ENCODE results near the gene ZC3H7A. TPM values are rescaled to one million over a fixed set of nuclear protein-coding genes. Genes with fewer than 3 reads are reported as not detected.

The ZC3H7A gene
- total and polyA plus RNA-seq, 10 of the 15 experiments (the other 5 are each of a cell fraction or from before 2014, with no cell fraction given) = 46.3 to 188 (median 68.6) TPM

DNA sequence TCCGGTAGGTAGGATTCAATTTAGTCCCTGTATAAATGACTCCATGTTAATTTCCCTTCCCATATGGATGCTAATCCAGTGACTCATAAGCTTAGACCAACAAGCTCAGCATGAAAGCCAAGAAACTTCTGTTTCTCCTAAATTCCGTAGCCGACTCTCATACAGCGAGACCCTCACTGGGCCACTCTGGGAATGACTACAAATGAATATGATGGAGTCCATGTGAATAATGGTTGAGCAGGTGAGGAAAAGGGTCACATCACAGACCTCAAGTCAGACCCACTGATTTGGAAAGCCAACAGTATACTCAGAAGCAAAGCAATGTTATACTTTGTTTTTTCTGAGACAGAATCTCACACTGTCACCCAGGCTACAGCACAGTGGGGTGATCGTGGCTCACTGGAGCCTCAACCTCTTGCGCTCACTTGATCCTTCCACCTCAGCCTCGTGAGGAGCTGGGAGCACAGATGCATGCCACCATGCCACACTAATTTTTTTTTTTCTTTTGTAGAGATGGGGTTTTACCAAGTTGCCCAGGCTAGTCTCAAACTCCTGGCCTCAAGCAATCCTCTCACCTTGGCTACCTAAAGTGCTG lies 39.7 kb upstream of the ZC3H7A start:
- CTCF ChIA-PET = no interaction called here
- H4K20me1 ChIP-seq (ENCODE audit: control insufficient read depth, insufficient read depth) = no peaks in the 10 kb centered on the region
- FAIRE-seq (no peak), DNase-seq (ENCODE audit: low read depth, low spot score) (no peak), ATAC-seq (peak; percentile 43)
- 99% methylated on average over 7 of the region's 7 CpGs for WGBS (ENCODE audit: insufficient coverage, insufficient replicate concordance, low lambda C conversion rate, missing lambda C conversion rate)
- H3K9ac ChIP-seq (ENCODE audit: control insufficient read depth, insufficient read depth, low read length) = no peak overlapping the region
- H3K27me3 ChIP-seq (replicated peaks in 1 of 2; ENCODE audit: control insufficient read depth in 2 of 2, insufficient read depth in 2 of 2, low read length in 1 of 2) = no peaks in the 10 kb centered on the region
- TF ChIP-seq RB1 (IDR thresholded peaks at IDR 0.05; ENCODE audit: borderline replicate concordance) = no peak
- TF ChIP-seq, protein P1, sequence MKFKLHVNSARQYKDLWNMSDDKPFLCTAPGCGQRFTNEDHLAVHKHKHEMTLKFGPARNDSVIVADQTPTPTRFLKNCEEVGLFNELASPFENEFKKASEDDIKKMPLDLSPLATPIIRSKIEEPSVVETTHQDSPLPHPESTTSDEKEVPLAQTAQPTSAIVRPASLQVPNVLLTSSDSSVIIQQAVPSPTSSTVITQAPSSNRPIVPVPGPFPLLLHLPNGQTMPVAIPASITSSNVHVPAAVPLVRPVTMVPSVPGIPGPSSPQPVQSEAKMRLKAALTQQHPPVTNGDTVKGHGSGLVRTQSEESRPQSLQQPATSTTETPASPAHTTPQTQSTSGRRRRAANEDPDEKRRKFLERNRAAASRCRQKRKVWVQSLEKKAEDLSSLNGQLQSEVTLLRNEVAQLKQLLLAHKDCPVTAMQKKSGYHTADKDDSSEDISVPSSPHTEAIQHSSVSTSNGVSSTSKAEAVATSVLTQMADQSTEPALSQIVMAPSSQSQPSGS (IDR thresholded peaks at IDR 0.05; ENCODE audit: low read length) = no peak
- TF ChIP-seq SUZ12 (IDR thresholded peaks at IDR 0.05; ENCODE audit: unreplicated experiment) = no peak
- TF ChIP-seq HCFC1 (IDR thresholded peaks at IDR 0.05; ENCODE audit: low read length) = no peak
- no peak for TF ChIP-seq RAD21 (IDR thresholded peaks at IDR 0.05; ENCODE audit: insufficient read depth, low read depth, low read length)
- TF ChIP-seq STAT3 (IDR thresholded peaks at IDR 0.05; ENCODE audit: low read depth, low read length) = no peak
- no peak for TF ChIP-seq TCF7 (IDR thresholded peaks at IDR 0.05; ENCODE audit: borderline replicate concordance)
- TF ChIP-seq JUNB (IDR thresholded peaks at IDR 0.05) = no peak
- no peak for TF ChIP-seq CBX5 (IDR thresholded peaks at IDR 0.05; ENCODE audit: low read depth)
- TF ChIP-seq POLR2A (IDR thresholded peaks at IDR 0.05; ENCODE audit: low read depth, low read length) = peak; percentile 55; the same call in 1 of the 2 replicates
- no peak for TF ChIP-seq CHD1 (IDR thresholded peaks at IDR 0.05; ENCODE audit: low read depth, low read length)
- TF ChIP-seq IKZF1 (conservative IDR thresholded peaks at IDR 0.05) = no peak
- TF ChIP-seq NR2C1 (IDR thresholded peaks at IDR 0.05) = no peak
- no peak for TF ChIP-seq MYB (IDR thresholded peaks at IDR 0.05; ENCODE audit: borderline replicate concordance, low read depth, low read length)
- no peak for TF ChIP-seq ELK1 (IDR thresholded peaks at IDR 0.05; ENCODE audit: low read depth, low read length)
- TF ChIP-seq POLR2AphosphoS5 (IDR thresholded peaks at IDR 0.05; ENCODE audit: low read length) = peak; percentile 32; the same call in 1 of the 2 replicates
- peaks cover 7 to 19% of the 10 kb centered on the region in 2 experiments for H3K36me3 ChIP-seq (ENCODE audit: control insufficient read depth in 2 of 2, insufficient read depth in 2 of 2, low read length in 1 of 2)
- H2AFZ ChIP-seq (ENCODE audit: control insufficient read depth, low read depth, low read length) = no peak overlapping the region
- no peaks in the 10 kb centered on the region for H3K79me2 ChIP-seq (ENCODE audit: control insufficient read depth, insufficient read depth, low read length)
- intact Hi-C loops (cut with micrococcal nuclease; ENCODE audit: unreplicated experiment) (no loop called here), in situ Hi-C loops (cut with MboI) (no loop called here)
- no peak overlapping the region for H3K4me3 ChIP-seq
- H3K9me3 ChIP-seq (replicated peaks; ENCODE audit: control insufficient read depth, insufficient read depth, low read length) = no peaks in the 10 kb centered on the region
- H3K4me2 ChIP-seq (ENCODE audit: control insufficient read depth, insufficient read depth) = no peak overlapping the region
- SMC1A ChIA-PET (ENCODE audit: uncharacterized antibody, unreplicated experiment) = interaction anchor here (1.4 kb wide), 1 partner anchor 11 kb away, joined by 5 read pairs; no protein-coding TSS in a partner anchor
- POLR2A ChIA-PET = no interaction called here
- no peak overlapping the region for H3K27ac ChIP-seq (ENCODE audit: control insufficient read depth, insufficient read depth)
- RAD21 ChIA-PET (ENCODE audit: unreplicated experiment) = no interaction called here
- H3K4me1 ChIP-seq (ENCODE audit: control insufficient read depth, insufficient read depth, low read length) = no peaks in the 10 kb centered on the region
- no TSS peak for BruUV-seq (replicated peaks)
